Measurements from ENCODE around the gene KCNAB2.

- TF ChIP-seq CTCF (IDR thresholded peaks at IDR 0.05; ENCODE audit: poor library complexity), result no peak
- no peak for TF ChIP-seq EZH2 (IDR thresholded peaks at IDR 0.05; ENCODE audit: borderline replicate concordance)
- no peak for TF ChIP-seq EZH2phosphoT487 (IDR thresholded peaks at IDR 0.05; ENCODE audit: low read depth, severe bottlenecking, unreplicated experiment)
These were observed 37.7 kb downstream of the KCNAB2 start for GRCh38 chr1:6083385-6083784.

All from hepatocyte (in vitro differentiated cells).